GM18505 (cell line): ENCODE measurements around the gene FUT6.
"Not testable (repeated sequence)": the region's sequence is repeated elsewhere in the genome, so short reads cannot be mapped to it uniquely, and the experiment has no call there.

Source experiments
- ATAC-seq: cut with Tn5 transposase; IDR thresholded peaks from one replicate; pipeline ENCODE4 v1.9.1; 2021; ENCODE audit not compliant: unreplicated experiment
- POLR2A ChIP-seq: IDR thresholded peaks from 4 replicates; pipeline ENCODE4 v1.6.1; 2011; ENCODE audit warnings: borderline replicate concordance; ENCODE audit not compliant: insufficient read depth, insufficient read length; ENCODE audit errors: extremely low read depth

The FUT6 gene

GRCh38 chr19:5839065-5840017 lies at the start of gene FUT6:
TSS of gene FUT6 (minus strand) at chr19:5839702. CDS start at chr19:5832567, 7,135 bp downstream.
- no peak for TF ChIP-seq POLR2A
- no peak for ATAC-seq

GRCh38 chr19:5884065-5884811 lies 44.7 kb upstream of the FUT6 start:
- ATAC-seq: not testable (repeated sequence)

- ATAC-seq: not testable (repeated sequence)
Measured at GRCh38 chr19:5883157-5883873, 43.8 kb upstream of the FUT6 start.

DNA sequence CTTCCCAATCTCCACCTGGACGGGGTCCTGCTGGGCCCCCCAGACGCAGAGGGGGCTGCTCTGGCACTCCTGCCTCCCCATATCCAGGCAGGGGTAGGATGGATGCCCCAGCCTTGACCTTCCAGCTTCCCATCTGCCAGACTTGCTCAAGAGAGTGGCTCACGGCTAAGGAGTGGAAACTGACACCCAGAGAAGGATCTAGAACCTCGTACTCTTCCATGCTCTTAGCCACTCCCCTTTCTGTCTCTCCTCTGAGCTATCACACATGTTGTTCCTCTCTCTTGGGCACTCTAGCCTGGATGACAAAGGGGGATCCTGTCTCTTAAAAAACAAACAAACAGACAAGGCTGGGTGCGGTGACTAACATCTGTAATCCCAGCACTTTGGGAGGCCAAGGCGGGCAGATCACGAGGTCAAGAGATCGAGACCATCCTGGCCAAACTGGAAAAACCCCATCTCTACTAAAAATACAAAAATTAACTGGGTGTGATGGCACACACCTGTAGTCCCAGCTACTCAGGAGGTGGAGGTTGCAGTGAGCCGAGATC lies 43.0 kb upstream of the FUT6 start:
- no peak for ATAC-seq

DNA sequence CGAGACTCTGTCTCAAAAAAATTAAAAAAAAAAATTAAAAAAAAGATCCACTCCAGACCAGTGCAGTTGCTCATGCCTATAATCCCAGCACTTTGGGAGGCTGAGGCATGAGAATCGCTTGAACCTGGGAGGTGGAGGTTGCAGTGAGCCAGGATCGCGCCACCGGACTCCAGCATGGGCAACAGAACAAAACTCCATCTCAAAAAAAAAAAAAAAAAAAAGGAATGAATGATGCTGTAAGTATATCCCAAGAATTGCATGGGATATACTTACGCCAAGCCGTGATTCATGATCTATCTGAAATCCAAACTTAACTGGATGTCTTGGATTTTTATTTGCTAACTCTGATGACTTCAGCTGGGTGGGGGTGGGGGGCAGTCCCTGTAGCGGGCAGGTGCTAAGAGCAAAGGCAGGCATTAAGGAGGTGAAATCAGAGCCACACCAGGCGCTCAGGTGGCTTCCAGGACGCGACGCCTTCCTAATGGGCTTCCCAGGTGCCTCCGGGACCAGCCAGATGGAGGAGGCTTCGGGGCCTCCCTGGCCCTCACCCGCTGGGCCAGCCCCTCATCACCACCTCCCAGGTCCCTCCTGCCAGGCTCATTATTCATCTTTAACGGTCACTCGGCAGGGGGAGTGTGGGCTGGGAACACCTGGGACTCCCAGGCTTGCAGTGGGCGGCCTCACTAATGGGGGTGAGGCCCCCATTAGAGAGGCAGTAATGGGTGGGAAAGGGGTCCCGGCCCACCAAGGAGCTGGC lies 42.2 kb upstream of the FUT6 start:
- no peak for ATAC-seq
- no peak for TF ChIP-seq POLR2A

More for the DNA sequence above, 43.0 kb upstream of the FUT6 start:
- no peak for TF ChIP-seq POLR2A

DNA sequence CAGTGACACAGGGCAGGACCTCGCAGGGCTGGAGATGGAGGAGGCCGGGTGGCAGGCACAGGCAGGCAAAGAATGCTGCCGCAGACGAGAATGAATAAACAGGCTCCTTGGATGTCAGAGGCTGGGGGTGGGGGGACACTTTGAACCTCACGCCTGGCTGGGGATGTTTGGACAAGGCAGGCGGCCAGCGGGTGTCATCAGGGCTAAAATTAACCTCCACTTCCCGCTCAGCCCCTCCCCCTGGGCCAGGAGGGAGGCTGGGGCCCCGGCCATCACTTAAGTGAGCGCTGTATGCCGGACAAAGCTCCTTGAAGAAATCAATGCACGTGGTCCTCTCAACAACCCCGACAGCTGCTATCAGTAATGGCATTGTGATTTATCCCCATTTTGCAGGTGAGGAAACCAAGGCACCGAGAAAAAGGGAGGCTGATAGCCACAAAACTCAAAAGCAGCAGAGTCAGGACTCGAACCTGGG lies 41.1 kb upstream of the FUT6 start:
- TF ChIP-seq POLR2A: no peak
- no peak for ATAC-seq

- no peak for TF ChIP-seq POLR2A
- no peak for ATAC-seq
Measured at GRCh38 chr19:5880196-5880595, 40.7 kb upstream of the FUT6 start.

GRCh38 chr19:5877882-5878281 lies 38.4 kb upstream of the FUT6 start:
- ATAC-seq: no peak
- no peak for TF ChIP-seq POLR2A

DNA sequence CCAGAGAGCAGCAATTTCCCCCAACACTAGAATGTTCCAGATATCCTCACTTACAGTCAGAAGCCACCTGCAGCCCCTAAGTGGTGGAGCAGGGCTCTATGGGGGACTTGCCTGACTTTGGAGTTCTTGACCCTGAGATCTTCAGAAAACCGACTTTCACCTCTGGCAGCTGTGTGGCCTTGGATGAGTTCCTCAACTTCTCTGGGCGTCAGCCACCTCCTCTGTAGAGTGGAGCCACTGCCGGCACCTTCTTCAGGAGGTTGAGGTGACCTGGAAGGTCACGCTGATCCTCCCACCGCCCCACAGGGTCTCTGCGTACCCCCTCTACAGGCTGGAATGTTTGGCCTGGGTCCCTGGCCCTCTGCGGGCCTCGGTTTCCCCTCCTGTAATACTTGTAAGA lies 37.9 kb upstream of the FUT6 start:
- no peak for ATAC-seq
- no peak for TF ChIP-seq POLR2A

DNA sequence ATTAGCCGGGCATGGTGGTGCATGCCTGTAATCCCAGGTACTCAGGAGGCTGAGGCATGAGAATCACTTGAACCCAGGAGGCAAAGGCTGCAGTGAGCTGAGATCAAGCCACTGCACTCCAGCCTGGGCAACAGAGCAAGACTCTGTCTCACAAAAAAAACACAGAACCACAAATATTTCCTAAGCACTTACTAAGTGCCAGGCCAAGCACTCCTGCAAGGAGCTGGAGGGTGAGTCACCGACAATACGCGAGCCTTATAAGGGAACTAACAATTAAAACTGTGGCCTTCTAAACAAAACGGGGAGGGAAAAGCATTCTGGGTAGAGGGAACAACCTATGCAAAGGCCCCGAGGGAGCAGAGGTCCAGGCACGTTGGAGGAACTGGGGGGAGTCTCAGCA lies 35.0 kb upstream of the FUT6 start:
- ATAC-seq: not testable (repeated sequence)

GRCh38 chr19:5873617-5874199 lies 34.2 kb upstream of the FUT6 start:
- no peak for ATAC-seq
- no peak for TF ChIP-seq POLR2A

DNA sequence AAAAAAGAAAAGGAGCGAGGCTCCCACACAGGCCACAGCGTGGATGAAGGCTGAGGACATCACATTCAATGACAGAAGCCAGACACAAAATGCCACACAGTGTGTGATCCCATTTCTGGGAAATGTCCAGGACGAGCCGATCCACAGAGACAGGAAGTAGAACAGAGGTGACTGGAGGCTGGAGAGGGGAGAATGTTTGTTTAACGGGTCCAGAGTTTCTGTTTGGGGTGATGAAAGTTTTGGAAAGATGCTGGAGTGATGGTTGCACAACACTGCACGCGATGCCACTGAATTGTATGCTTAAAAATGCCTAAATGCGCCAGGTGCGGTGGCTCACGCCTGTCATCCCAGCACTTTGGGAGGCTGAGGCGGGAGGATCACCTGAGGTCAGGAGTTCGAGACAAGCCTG lies 31.5 kb upstream of the FUT6 start:
- no peak for ATAC-seq
- TF ChIP-seq POLR2A: no peak
